Fibroblast of the aortic adventitia (primary cell): ENCODE measurements around the gene CLDN6. TPM values are rescaled to one million over a fixed set of nuclear protein-coding genes. Genes with fewer than 3 reads are reported as not detected.

ENCODE experiments used
- DNase-seq: peaks from one replicate; pipeline ENCODE4 v3.0.0-alpha.2; 2010; ENCODE audit warnings: low read depth
- H3K4me3 ChIP-seq: 2 replicates; pipeline ENCODE4 v1.5.1; 2011; ENCODE audit warnings: low read depth, mild to moderate bottlenecking, control low read depth, low read length, moderate library complexity
- total RNA-seq: library from RNA; depleted of rRNA; stranded (reverse); fragments of >200 nt; gene quantifications from 2 replicates; pipeline ENCODE4 v1.2.3, GENCODE V29; 2012; ENCODE audit warnings: low replicate concordance
- TF ChIP-seq, protein P1 (sequence below): IDR thresholded peaks from 2 replicates; pipeline ENCODE4 v1.5.1; 2011; ENCODE audit warnings: mild to moderate bottlenecking, low read length, control low read depth, inconsistent platforms; ENCODE audit not compliant: insufficient read depth

CLDN6 gene
- total RNA-seq, 1 donor: not detected

DNA sequence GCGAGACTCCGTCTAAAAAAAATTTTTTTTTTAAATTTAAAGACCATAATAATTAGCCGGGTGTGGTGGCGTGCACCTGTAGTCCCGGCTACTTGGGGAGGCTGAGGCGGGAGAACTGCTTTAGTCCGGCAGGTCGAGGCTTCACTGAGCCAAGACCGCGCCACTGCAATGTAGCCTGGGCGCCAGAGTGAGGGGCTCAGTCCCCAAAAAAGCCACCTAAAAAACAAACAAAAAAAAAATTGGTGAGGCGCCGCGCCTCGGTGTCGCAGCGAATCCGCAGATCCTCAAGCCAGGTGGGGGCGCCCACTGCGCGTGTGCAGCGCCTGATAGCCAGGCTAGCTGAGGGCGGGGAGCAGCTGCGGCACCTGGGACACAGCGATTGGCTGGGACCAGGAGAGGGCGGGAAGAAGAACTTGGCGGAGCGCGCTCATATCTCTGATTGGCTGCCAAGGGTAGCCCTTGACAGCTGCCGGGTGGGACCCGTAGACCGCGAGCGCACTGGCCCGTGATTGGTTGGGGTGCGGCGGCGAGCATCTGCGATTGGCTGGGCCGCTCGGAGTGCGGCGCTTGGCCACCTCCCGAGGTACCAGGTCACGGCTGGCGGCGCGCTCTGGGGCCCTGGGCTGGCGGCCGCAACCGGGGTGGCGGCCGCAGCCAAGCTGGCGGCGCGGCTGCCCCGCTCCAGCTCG, 14.3 kb downstream of the CLDN6 start:
- H3K4me3 ChIP-seq: no peak overlapping the region
- peak; percentile 98 for DNase-seq
- TF ChIP-seq, protein P1, sequence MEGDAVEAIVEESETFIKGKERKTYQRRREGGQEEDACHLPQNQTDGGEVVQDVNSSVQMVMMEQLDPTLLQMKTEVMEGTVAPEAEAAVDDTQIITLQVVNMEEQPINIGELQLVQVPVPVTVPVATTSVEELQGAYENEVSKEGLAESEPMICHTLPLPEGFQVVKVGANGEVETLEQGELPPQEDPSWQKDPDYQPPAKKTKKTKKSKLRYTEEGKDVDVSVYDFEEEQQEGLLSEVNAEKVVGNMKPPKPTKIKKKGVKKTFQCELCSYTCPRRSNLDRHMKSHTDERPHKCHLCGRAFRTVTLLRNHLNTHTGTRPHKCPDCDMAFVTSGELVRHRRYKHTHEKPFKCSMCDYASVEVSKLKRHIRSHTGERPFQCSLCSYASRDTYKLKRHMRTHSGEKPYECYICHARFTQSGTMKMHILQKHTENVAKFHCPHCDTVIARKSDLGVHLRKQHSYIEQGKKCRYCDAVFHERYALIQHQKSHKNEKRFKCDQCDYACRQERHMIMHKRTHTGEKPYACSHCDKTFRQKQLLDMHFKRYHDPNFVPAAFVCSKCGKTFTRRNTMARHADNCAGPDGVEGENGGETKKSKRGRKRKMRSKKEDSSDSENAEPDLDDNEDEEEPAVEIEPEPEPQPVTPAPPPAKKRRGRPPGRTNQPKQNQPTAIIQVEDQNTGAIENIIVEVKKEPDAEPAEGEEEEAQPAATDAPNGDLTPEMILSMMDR: peak; percentile 25

DNA sequence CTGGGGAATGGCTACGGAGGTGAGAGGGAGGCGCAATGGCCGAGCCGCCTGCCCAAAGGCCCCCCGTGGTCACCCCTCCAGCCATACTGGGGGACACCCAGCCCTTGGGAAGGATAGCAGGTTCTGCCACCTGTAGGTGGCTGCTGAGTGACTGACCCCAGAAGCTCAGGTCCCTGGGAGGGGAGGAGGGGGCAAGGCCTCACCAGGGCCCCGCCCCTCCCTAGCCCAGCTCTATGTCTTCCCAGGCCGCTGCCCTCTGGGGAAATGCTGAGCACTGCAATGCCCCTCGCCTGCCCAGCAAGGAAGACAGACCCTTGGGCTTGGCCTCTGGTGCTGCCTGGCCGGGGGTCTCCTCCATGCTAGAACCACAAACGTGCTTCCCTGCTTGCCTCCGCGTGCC, 16.7 kb downstream of the CLDN6 start:
- DNase-seq: no peak
- TF ChIP-seq, protein P1: no peak
- H3K4me3 ChIP-seq: no peak overlapping the region

DNA sequence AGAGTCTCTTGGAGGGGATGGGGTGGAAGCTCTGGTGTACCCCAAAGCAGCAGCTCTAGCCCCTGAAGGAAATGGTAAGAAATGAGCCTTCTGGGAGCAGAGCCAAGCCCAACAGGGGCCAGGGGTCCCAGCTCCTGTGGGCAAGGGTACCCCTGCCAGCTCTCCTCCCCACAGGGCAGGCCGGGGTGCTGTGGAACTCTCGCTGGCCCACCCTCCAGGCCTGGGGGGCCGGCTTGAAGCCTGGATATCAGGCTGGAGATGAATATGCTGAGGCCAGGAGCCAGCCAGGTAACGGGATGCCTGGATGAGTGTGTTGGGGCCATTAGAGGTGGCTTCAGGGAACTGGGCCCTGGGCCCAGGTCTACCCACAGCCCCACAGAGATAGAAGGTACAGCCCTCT, 17.4 kb downstream of the CLDN6 start:
- no peak for DNase-seq
- H3K4me3 ChIP-seq: no peak overlapping the region
- TF ChIP-seq, protein P1: no peak

DNA sequence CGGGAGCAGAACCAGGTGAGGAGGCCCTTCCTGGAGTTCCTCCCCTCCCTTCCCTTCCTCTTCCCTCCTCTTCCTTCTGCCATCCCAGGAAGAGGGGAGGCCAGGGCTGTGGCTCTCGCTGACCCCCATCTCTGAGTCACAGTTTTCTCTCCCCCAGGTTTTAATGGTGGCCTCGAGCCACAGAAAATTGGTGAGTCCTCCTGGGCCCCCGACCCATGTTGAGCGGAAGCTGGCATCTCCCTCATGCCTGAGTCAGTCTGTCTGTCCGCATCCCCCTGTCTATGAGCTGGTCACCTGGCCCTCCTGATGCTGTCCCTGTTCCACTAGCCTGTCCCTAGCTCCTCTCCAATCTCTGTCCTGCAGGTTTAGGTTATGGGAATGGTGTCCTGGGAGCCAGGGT, 18.1 kb downstream of the CLDN6 start:
- H3K4me3 ChIP-seq: no peak overlapping the region
- DNase-seq: no peak
- TF ChIP-seq, protein P1: no peak

DNA sequence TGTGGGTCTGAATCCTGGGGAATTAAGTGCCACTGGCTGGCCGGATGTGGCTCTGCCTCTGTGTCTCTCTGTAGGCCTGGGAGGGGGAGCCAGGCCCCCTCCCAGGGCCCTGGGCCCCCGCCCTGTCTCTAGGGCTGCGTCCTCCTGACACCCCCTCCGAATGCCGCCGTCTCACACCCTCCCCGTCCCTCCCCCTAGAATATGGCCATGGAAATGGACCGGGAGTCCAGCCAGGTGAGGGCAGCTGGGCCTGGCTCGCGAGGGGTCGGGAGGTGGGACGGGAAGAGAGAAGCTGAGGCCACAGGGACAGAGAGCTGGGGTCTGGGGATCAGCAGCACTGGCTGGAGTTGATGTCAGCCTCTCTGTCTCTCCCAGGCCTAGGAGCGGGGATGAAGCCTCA, 21.7 kb downstream of the CLDN6 start:
- no peak overlapping the region for H3K4me3 ChIP-seq
- DNase-seq: no peak
- TF ChIP-seq, protein P1: no peak

DNA sequence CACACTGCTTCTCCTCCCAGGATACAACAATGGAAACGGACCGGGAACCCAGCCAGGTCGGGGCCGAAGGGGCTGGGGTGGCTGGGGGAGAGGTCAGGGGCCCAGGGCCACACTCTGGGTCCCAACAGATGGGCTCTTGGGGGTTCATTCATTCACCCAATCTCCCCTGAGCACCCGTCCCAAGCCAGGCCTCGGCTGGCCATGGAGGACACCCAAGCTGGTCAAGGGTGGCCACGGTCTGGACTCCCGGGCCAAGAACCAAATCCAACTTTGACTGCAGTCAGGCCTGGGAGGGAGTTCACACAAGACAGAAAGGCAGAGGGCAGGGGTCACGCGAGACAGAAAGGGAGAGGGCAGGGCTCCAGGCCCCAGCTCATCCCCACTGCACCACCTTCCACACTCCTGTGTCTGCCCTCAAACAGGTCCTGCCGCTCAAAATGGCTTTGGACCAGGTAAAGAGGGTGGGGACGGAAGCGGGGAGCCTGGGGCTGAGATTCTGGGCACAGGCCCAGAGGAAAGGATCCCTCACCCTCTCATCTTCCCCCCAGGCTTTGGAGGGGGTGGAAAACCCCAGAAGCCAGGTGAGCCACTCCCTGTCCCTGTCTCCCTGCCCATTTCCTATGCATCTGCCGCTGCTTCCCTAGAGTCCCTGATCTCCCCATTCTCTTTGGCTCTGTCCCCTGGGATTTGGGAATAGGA, 25.5 kb downstream of the CLDN6 start:
- no peak overlapping the region for H3K4me3 ChIP-seq
- TF ChIP-seq, protein P1: no peak
- DNase-seq: no peak
